ENCODE results near the gene ABHD16B. TPM values are rescaled to one million over a fixed set of nuclear protein-coding genes. Genes with fewer than 3 reads are reported as not detected.
A peak's percentile ranks its signal among the peaks of the same experiment; 100 is the strongest.

The ABHD16B gene
- total and polyA plus RNA-seq, 2 of the 13 experiments (the other 11 are each of a cell fraction or from before 2014, with no cell fraction given), result not detected

GRCh38 chr20:63829945-63830835 is 31.1 kb upstream of the ABHD16B start (continued):
- peak; percentile 12 for TF ChIP-seq HNRNPLL (IDR thresholded peaks at IDR 0.05; ENCODE audit: low read depth, low read length, poor library complexity, severe bottlenecking)
- TF ChIP-seq PRPF4 (IDR thresholded peaks at IDR 0.05; ENCODE audit: low read depth, low read length, poor library complexity, severe bottlenecking), result peak; percentile 97
- TF ChIP-seq KMT2B (CRISPR knock-in tag; IDR thresholded peaks at IDR 0.05), result 0 out of 2 replicates have a peak, but pooled peaks have one; percentile 36
- TF ChIP-seq RFX5 (IDR thresholded peaks at IDR 0.05; ENCODE audit: low read depth, low read length), result no peak
- TF ChIP-seq, protein P1, sequence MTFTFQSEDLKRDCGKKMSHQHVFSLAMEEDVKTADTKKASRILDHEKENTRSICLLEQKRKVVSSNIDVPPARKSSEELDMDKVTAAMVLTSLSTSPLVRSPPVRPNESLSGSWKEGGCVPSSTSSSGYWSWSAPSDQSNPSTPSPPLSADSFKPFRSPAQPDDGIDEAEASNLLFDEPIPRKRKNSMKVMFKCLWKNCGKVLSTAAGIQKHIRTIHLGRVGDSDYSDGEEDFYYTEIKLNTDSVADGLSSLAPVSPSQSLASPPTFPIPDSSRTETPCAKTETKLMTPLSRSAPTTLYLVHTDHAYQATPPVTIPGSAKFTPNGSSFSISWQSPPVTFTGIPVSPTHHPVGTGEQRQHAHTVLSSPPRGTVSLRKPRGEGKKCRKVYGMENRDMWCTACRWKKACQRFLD (CRISPR knock-in tag; IDR thresholded peaks at IDR 0.05; ENCODE audit: borderline replicate concordance), result peak; percentile 55; the same call in 1 of the 2 replicates
- TF ChIP-seq ZNF572 (CRISPR knock-in tag; IDR thresholded peaks at IDR 0.05), result no peak
- TF ChIP-seq SALL1 (CRISPR knock-in tag; IDR thresholded peaks at IDR 0.05), result 0 out of 2 replicates have a peak, but pooled peaks have one; percentile 3
- TF ChIP-seq TBX2 (CRISPR knock-in tag; IDR thresholded peaks at IDR 0.05; ENCODE audit: borderline replicate concordance), result 0 out of 2 replicates have a peak, but pooled peaks have one; percentile 36
- no peak for TF ChIP-seq ZNF790 (CRISPR knock-in tag; IDR thresholded peaks at IDR 0.05; ENCODE audit: borderline replicate concordance)
- TF ChIP-seq ZNF598 (CRISPR knock-in tag; IDR thresholded peaks at IDR 0.05; ENCODE audit: borderline replicate concordance), result 0 out of 2 replicates have a peak, but pooled peaks have one; percentile 63
- peak; percentile 34 for TF ChIP-seq SAP130 (CRISPR knock-in tag; IDR thresholded peaks at IDR 0.05; ENCODE audit: low read depth)
- 0 out of 2 replicates have a peak, but pooled peaks have one; percentile 15 for TF ChIP-seq ZNF331 (CRISPR knock-in tag; IDR thresholded peaks at IDR 0.05)
- 0 out of 2 replicates have a peak, but pooled peaks have one; percentile 11 for TF ChIP-seq HOXA3 (CRISPR knock-in tag; IDR thresholded peaks at IDR 0.05)
- TF ChIP-seq, protein P2, sequence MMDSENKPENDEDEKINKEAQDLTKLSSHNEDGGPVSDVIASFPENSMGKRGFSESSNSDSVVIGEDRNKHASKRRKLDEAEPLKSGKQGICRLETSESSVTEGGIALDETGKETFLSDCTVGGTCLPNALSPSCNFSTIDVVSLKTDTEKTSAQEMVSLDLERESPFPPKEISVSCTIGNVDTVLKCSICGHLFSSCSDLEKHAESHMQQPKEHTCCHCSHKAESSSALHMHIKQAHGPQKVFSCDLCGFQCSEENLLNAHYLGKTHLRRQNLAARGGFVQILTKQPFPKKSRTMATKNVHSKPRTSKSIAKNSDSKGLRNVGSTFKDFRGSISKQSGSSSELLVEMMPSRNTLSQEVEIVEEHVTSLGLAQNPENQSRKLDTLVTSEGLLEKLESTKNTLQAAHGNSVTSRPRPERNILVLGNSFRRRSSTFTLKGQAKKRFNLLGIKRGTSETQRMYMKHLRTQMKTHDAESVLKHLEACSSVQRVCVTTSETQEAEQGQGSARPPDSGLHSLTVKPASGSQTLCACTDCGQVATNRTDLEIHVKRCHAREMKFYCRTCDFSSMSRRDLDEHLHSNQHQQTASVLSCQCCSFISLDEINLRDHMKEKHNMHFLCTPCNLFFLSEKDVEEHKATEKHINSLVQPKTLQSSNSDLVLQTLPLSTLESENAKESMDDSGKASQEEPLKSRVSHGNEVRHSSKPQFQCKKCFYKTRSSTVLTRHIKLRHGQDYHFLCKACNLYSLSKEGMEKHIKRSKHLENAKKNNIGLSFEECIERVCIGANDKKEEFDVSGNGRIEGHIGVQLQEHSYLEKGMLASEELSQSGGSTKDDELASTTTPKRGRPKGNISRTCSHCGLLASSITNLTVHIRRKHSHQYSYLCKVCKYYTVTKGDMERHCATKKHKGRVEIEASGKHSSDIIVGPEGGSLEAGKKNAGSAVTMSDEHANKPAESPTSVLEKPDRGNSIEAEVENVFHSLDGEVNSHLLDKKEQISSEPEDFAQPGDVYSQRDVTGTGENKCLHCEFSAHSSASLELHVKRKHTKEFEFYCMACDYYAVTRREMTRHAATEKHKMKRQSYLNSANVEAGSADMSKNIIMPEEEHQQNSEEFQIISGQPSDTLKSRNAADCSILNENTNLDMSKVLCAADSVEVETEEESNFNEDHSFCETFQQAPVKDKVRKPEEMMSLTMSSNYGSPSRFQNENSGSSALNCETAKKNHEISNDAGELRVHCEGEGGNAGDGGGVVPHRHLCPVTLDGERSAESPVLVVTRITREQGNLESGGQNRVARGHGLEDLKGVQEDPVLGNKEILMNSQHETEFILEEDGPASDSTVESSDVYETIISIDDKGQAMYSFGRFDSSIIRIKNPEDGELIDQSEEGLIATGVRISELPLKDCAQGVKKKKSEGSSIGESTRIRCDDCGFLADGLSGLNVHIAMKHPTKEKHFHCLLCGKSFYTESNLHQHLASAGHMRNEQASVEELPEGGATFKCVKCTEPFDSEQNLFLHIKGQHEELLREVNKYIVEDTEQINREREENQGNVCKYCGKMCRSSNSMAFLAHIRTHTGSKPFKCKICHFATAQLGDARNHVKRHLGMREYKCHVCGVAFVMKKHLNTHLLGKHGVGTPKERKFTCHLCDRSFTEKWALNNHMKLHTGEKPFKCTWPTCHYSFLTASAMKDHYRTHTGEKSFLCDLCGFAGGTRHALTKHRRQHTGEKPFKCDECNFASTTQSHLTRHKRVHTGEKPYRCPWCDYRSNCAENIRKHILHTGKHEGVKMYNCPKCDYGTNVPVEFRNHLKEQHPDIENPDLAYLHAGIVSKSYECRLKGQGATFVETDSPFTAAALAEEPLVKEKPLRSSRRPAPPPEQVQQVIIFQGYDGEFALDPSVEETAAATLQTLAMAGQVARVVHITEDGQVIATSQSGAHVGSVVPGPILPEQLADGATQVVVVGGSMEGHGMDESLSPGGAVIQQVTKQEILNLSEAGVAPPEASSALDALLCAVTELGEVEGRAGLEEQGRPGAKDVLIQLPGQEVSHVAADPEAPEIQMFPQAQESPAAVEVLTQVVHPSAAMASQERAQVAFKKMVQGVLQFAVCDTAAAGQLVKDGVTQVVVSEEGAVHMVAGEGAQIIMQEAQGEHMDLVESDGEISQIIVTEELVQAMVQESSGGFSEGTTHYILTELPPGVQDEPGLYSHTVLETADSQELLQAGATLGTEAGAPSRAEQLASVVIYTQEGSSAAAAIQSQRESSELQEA (CRISPR knock-in tag; IDR thresholded peaks at IDR 0.05; ENCODE audit: not compliant biosample characterization), result peak; percentile 33
- peak; percentile 94; the same call in 1 of the 2 replicates for TF ChIP-seq CBX2 (IDR thresholded peaks at IDR 0.05; ENCODE audit: low read depth, low read length)
- no peak for TF ChIP-seq CBX2 (CRISPR knock-in tag; IDR thresholded peaks at IDR 0.05; ENCODE audit: low read depth)
- peak; percentile 31 for TF ChIP-seq YY1 (IDR thresholded peaks at IDR 0.05; ENCODE audit: insufficient read depth, insufficient replicate concordance, low read depth, low read length)
- peak; percentile 74 for TF ChIP-seq ZNF777 (CRISPR knock-in tag; IDR thresholded peaks at IDR 0.05)
- 0 out of 2 replicates have a peak, but pooled peaks have one; percentile 37 for TF ChIP-seq KLF12 (CRISPR knock-in tag; IDR thresholded peaks at IDR 0.05; ENCODE audit: borderline replicate concordance)
- 0 out of 2 replicates have a peak, but pooled peaks have one; percentile 16 for TF ChIP-seq TMF1 (CRISPR knock-in tag; IDR thresholded peaks at IDR 0.05; ENCODE audit: low read depth)

All from HepG2 (cell line).